HG03460 (cell line): ENCODE data around the gene SETD1B.

ENCODE experiments used
- ATAC-seq: cut with Tn5 transposase; IDR thresholded peaks from one replicate; pipeline ENCODE4 v1.9.1; 2021; ENCODE audit not compliant: unreplicated experiment

SETD1B gene

GRCh38 chr12:121795034-121795968, 8.5 kb upstream of the SETD1B start:
- ATAC-seq: no peak

DNA sequence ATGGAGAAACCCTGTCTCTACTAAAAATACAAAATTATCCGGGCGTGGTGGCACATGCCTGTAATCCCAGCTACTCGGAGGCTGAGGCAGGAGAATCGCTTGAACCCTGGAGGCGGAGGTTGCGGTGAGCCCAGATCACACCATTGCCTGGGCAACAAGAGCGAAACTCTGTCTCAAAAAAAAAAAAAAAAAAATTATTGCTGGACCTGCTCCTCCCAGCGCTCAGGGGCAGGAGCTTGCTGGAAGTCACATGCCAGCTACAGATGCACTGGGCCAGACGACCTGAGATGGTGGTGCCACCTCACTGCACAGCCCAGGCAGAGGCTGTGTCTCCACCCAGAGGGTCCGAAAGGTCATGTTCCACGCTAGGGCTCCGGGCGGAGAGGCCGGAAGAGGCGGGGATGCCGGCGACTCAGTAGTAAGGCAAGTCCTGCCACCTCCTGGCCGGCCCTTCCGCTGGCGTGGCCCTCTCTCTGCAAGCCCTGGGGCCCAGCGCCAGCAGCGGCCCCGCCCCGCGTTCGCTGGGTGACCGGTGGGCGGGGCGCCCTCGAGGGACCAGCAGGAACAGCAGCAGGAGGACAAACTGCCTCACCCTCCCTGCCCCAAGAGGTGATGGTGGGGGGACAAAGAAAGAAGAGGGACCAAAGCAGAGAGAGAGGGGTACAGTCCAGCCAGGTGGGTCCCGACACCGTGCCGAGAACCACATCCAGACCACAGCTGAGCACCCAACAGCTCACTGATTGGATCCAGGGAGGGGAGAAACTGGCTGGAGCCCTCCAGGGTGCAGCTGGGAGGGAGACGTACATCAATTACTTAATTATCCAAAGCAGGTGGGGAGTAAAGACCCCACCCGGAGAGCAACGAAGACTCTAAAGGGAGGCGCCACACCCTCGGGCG, 6.7 kb upstream of the SETD1B start:
- ATAC-seq: no peak

- no peak for ATAC-seq
These were observed 5.6 kb upstream of the SETD1B start for GRCh38 chr12:121797937-121798786.

- ATAC-seq: no peak
These were observed 5.0 kb upstream of the SETD1B start for GRCh38 chr12:121798787-121799155.

- no peak for ATAC-seq
These were observed 4.5 kb upstream of the SETD1B start for GRCh38 chr12:121799156-121799841.

- no peak for ATAC-seq
These were observed 3.7 kb upstream of the SETD1B start for GRCh38 chr12:121799842-121800693.

DNA sequence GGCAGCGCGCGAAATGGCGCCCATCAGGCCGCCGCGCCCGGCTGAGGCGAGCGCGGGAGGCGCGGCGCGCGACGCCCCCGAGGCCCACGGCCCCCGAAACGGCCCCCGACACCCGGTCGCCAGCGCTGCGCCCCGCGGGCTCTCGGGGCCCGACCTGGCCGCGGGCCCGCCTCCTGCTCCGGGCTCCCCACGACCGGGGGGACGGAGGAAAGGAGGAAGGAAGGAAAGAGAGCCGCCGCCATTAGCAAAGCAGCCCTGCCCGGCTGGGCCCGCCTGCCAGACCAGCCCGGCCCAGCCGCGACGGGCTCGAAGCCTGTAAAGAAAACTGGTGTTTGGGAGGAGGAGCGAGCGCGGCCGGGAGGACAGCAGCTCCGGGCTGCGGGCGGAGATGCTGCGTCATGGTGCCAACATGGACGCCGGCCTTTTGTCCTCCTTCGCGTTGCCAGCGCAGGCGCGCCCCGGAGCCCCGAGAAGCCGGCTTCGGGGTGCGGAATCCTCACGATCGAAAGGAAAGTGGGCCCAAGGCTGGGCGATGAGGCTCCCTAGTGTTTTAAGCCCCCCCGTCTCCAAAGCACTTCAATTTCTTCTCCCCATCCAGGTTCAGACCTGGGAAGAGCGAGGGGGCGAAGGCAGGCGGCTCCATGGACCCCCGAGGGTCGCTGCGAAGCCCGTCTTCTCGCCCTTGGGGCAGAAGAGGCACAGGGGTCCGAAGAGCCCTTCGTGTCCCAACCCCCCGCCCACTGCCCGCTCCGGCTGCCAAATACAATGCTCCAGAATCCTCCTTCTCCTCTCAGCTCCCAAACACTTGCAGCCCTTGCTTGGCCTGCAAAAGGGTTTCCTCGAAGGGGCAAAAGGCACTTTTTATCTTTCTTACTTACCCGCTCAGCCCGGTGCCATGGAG, 2.9 kb upstream of the SETD1B start:
- no peak for ATAC-seq

DNA sequence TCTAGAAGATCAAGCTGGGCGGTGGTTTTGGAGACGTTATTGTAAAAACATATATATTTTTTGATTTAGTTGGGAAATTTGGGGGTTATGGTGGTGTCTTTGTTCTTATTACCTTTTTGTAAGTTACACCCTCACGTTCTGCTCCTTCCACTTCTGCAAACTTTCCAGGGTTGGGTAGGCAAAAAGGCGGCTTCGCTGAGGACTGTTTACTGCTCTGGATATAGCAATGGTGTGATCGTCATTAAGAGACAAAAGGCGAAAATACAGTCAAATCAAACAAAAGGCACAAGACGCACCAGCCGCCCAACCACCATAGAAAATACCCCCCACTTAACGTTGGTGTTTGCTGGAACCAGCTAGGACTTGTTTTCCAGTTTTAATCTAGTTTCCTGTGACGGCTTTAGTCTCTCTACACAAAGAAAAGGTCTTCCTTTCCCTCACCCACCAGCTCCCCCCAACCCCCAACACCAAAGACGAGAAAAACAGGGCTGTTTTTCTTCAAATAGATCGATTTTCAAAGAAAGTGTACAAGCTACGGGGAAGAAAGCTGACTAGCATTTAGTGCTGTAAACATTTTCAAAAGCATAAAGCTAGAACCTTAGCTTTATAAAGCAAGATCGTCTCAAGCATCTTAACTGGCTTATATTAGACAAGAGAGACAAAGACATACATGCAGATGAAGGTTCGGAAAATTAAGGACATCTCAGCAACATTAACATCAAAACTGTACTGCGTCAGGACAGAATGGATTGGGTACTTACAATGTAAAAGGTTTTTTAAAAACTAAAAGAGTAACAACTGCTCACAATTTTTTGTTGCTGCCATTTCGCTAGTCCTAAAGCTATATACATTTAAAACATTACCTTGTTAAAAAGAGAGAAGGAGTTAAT, 2.0 kb upstream of the SETD1B start:
- no peak for ATAC-seq

- no peak for ATAC-seq
These were observed 1.3 kb upstream of the SETD1B start for GRCh38 chr12:121802485-121802842.

DNA sequence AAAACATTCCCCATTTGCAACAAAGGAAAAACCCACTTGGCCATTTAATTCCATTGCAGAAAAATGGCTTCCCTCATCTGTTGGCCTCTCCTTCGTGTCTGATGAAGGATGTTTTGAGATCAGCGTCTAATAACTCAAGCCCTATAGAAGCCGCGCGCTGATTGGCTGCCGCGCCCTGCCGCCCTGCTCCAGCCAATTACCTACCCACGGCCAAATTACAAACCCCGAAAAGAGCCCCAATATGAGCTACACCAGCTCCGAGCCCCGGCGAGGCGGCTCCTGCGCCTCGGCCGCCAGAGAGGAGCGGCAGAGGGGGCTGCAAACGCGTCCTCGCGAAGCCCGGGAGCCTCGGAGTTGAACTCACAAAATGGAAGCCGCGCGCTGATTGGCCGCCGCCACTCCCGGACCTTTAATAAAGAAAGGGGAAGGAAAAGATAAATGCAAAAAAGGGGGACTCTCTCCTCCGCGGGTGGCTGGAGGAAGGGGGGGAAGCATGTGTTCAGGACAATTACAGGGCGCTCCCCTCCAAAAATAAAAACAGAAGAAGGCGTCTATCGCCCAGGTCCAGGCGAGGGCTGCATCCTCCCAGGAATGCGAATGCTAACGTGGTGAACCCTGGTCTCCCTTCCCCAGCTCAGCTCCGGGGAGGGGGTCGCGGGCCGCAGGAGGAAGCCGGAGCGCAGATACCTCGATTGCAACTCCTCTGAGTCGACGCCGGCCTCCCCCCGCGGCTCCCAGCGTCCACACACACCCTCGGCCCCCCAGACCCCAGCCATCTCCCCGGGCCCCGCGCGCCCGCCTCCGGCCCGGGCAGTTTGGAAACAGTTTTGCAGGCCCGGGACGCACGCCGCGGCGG, 738 bp upstream of the SETD1B start:
- ATAC-seq: peak; percentile 38

- ATAC-seq: no peak
These were observed 755 bp downstream of the SETD1B start for GRCh38 chr12:121804417-121805111.

DNA sequence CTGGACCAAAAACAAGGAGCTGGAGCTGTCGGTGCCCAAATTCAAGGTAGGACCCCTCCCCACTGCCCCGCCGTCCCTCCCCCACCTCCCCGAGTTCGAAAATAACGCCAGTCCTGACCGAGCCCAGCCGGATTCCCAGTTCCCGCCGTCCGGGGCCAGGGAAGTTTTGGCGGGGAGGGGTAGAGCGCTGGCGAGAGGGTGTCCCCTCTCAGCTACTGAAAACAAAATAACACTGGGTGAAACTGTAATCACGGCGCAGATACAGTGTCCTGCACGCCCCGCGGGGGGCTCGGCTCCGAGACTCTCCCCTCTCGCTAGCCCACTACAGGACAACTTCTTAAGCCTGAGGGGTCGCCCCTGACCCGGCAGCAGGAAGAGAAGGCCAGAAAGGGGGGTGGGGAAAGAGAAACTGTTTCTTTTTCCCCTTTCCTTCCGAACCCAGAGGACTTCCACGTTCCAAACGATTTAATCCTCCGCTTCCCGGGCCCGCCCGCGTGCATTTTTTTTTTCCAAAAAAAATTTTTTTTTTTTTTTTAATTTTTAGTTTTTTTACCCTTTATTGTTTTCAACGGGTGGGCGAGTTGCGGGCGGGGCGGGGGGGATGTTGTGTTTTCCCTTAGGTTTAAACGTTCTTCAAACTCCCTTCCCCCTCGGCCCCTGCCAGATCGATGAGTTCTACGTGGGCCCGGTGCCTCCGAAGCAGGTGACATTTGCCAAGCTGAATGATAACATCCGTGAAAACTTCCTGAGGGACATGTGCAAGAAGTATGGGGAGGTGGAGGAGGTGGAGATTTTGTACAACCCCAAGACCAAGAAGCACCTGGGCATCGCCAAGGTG, 1.6 kb downstream of the SETD1B start:
- ATAC-seq: no peak

DNA sequence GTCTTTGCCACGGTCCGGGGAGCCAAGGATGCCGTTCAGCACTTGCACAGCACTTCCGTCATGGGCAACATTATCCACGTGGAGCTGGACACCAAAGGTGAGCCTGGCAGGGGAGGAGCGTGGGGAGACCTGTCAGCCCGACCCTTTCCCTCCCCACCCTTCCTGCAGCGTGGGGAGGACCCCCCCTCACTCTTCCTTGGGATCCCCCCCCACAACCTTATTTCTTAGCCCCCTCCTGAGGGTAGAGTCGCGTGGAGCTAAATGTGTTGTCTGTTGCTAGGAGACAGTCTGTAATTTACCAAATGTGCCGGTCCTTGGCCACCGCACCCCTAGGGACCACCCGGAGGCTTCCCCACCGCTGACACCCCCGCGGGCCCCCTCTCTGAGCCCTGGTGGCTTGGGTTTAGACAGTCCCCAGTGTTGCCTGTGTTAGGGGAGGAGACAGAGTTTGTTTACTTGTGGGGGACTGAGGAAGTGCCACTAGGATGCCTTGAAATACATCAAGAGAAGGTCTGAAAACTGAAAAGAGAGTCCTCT, 2.3 kb downstream of the SETD1B start:
- ATAC-seq: no peak

GRCh38 chr12:121806546-121807423, 3.0 kb downstream of the SETD1B start:
- no peak for ATAC-seq
